Activated CD4-positive, alpha-beta T cell treated with anti-CD3 and anti-CD28 coated beads, Interleukin-2, amount 50 U/mL, for 16 hours (primary cell): ENCODE measurements around the gene TMEM62.
A peak's percentile ranks its signal among the peaks of the same experiment; 100 is the strongest.

ENCODE experiments used
- DNase-seq: peaks from one replicate; pipeline ENCODE4 v3.0.0-alpha.2; 2020

Gene TMEM62

DNA sequence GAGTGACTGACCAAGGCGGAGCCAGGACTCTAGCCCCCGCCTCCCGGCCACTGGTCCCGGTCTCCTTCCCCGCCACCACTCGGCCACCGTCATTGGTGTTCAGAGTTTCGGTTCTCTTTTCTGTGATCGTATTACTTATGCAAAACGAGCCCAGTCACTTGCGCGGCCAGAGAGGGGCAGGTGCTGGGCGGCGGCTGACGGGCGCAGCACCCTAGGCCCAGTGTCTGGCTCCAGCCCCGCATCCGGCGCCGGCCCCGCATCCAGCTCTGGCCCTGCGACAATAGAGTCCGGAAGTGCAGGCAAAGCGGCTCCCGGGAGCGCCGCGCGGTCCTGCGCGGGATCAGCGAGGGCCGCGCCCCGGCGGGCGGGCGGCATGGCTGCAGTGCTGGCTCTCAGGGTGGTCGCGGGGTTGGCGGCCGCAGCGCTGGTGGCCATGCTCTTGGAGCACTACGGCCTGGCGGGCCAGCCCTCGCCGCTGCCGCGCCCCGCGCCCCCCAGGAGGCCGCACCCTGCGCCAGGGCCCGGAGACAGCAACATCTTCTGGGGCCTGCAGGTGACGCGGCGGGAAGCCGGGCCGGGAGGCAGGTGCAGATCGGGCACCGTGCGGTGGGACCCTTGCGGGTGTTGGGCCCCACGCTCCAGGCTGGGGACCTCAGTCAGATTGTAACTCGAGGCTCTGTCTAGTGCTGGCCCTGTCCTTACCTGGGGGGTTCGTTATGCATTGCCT is at the start of gene TMEM62:
TMEM62 (plus strand) TSS at position 157 of the 727 bp plus-strand sequence; CDS start at position 374, 217 bp downstream.
- peak; percentile 78 for DNase-seq

DNA sequence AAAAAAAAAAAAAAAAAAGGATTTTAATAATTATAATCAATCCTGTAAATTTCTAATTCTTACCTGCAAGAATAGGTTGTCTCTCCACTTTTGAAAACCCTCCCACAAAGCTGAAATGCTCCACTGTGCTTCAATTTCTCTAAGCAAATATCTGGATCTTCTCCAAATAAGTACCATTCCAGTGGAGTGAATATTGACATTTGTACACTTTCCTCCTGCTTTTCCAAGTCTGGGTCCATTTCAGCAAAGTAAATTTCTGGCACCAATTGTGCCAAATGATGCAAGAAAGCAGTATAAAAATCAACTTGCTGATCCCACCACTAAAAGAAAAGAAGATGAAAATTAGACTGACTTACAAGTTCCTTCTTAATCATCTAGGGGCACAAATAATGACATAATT is 47.5 kb upstream of the TMEM62 start:
- DNase-seq, result no peak

GRCh38 chr15:43086551-43086950 is 46.8 kb upstream of the TMEM62 start:
- no peak for DNase-seq

DNA sequence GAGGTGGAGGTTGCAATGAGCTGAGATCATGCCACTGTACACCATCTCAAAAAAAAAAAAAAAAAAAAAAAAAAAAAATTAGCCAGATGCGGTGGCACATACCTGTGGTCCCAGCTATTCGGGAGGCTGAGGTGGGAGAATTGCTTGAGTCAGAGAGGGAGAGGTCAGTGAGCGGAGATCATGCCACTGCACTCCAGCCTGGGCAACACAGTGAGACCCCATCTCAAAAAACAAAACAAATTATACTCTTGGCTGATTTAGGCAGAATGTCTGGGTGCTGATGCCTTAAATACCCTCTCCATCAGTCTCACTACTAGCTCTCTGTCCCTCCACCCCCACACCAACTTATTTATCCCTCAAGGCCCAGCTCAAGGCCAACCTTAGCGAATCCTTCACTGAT is 41.5 kb upstream of the TMEM62 start:
- DNase-seq, result no peak

GRCh38 chr15:43093026-43093425 is 40.4 kb upstream of the TMEM62 start:
- no peak for DNase-seq

- no peak for DNase-seq
Observed at GRCh38 chr15:43094416-43095030, 38.9 kb upstream of the TMEM62 start.

DNA sequence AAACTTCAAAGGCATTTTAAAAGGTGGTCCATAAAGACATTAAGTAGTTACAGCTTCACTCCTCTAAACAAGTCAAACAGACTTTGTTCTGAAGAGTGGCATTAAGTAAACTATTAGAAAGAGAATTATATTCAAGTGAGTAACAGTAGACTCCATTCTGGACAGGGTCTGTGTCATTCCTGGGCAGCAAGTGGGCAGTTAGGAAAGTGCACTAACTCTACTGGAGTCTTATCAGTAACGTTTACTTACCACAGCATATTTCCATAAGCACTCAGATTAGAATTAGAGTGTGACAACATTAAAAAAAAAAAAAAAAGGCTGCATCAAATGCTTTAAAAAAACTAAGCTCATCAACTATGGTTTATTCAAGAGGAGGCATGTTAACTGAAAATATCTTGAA is 38.1 kb upstream of the TMEM62 start:
- DNase-seq, result no peak

DNA sequence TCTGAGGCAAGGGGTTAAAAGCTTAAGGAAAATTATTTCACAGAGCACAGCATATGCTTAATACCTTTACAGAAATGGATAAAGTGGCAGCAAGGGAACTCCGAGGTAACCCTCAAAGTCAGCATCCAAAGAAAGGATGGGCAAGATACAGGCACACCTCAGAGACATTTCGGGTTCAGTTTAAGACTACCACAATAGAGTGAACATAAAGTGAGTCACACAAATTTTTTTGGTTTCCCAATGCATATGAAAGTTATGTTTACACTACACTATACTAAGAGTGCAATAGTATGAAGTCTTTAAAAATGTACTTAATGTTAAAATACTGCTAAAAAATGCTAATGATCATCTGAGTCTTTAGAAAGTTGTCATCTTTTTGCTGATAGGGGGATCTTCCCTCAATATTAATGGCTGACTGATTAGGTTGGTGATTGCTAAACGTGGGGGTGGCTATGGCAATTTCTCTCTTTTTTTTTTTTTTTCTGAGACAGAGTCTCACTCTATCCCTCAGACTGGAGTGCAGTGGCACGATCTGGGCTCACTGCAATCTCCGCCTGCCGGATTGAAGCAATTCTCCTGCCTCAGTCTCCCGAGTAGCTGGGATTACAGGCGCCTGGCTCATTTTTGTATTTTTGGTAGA is 37.6 kb upstream of the TMEM62 start:
- no peak for DNase-seq

GRCh38 chr15:43096411-43096810 is 37.0 kb upstream of the TMEM62 start:
- DNase-seq, result no peak

DNA sequence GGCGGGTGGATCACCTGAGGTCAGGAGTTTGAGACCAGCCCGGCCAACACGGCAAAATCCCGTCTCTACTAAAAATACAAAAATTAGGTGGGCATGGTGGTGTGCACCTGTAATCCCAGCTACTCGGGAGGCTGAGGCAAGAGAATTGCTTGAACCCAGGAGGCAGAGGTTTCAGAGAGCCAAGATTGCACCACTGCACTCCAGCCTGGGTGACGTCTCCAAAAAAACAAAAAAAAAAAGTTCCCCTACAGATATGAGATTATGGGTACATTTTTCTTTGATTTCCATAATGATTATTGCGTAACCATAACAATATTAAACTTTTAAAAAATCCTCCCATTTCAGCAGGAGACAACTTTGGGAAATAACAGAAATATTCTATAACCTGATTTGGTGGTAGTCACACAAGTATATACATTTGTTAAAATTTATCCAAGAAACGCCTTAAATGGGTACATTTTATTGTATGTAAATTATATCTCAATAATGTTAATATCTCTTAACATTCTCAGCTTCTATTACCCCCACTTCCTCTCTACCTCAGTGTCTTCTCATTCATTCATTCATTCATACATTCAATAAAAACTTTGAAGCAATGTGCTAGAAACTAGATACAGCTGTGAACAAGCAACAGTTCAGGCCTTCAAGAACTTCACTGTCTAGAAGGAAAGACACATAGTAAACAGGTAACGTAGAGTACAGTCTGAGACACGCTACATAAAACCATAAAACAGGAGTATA is 34.1 kb upstream of the TMEM62 start:
- DNase-seq, result no peak

DNA sequence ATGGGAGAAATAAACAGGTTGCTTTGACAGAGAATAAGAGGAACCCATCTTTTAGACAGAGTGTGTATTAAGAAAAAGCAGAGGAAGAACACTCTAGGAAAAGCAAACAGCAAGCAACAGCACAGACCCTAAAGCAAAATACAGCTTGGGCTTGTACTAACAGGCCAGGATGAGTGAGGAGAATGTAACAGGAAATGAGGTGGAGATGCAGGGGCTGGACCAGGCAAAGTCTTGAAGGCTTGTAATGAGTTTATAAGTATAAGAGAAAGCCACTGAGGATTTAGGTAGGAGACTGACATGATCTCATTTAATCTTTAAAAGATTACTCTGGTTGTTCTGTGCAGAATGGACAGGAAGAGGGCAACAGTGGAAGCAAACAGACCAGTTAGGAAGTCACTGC is 32.4 kb upstream of the TMEM62 start:
- no peak for DNase-seq

- DNase-seq, result no peak
Observed at GRCh38 chr15:43102187-43102586, 31.2 kb upstream of the TMEM62 start.

DNA sequence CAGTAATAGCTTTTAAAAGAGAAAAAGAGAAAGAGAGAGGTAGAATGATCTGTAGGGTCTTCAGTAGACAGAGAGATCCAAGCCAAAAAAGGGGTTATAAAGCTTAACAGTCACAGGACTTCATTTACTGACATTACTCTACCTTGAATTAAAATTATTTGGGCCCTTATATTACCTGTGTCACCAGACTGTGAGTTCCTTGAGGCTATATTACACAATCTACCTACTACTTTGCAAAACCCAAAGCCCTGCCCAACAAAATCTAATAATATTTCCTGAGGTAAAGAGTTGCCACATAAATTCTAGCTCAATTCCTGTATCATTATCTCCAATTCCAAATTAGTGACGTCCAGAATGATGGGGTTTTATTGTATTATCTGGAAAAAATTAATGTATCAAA is 29.5 kb upstream of the TMEM62 start:
- no peak for DNase-seq

DNA sequence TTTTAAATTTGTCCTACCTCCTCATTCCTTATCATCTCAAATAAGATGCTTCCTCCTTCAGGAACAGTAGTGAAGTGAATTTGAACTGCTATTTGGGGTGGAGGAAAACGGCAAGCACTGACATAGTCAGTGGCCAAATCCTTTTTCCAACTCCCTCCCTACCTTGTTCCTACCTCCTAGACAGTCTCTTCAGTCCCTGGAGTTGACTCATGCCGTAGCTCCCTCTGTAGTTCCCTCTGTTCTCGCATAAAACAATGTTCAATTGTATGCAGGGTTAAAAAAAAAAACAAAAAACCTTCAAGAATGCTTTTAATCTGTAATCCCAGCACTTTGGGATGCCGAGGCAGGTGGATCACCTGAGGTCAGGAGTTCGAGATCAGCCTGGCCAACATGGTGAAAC is 29.0 kb upstream of the TMEM62 start:
- no peak for DNase-seq

GRCh38 chr15:43105077-43105736 is 28.2 kb upstream of the TMEM62 start:
- DNase-seq, result peak; percentile 39

- peak; percentile 96 for DNase-seq
Observed at GRCh38 chr15:43105778-43106485, 27.5 kb upstream of the TMEM62 start, which contains the start of gene UBR1. UBR1 (minus strand) TSS chr15:43106038; CDS start chr15:43106022, 16 bp downstream.

GRCh38 chr15:43106486-43106829 is 26.9 kb upstream of the TMEM62 start:
- DNase-seq, result no peak

GRCh38 chr15:43107751-43108150 is 25.6 kb upstream of the TMEM62 start:
- DNase-seq, result no peak

DNA sequence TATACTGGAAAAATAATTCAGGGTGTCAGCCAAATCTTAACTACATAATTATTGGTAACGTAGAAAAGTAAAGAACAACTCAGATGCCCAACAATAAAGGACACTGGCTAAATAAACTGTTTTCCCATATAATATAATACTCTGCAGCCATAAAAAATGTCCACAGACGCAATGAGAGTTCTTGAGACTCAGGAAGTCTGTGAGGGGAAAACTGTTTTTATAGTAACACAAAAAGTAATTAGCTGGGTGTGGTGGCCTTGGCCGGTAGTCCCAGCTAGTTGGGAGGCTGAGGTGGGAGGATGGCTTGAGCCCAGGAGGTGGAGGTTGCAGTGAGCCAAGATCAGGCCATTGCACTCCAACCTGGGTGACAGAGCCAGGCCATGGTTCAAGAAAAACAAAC is 22.0 kb upstream of the TMEM62 start:
- no peak for DNase-seq

- DNase-seq, result no peak
Observed at GRCh38 chr15:43118286-43118685, 15.1 kb upstream of the TMEM62 start.

DNA sequence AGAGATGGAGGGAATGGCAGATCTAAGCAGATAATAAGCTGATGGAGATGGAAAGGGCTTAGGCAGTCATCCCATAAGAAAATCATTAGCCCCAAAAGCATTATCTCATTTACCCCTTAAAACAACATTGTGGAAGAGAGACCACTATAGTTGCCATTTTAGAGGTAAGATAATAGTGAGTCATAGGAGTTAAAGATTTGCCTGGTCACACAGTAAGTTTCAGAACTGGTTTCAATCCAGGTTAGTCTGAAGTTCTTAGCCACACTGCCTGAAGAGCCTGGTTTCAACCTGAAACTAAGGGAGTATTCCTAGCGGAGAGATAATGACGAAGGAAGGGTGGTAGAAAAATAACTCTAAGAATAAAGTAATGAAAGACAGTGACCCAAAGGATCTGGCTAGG is 14.6 kb upstream of the TMEM62 start:
- no peak for DNase-seq

GRCh38 chr15:43121863-43122262 is 11.5 kb upstream of the TMEM62 start:
- DNase-seq, result no peak
